Activated naive CD4-positive, alpha-beta T cell treated with anti-CD3 and anti-CD28 coated beads, Interleukin-2, amount 50 U/mL, for 16 hours (primary cell): Measurements from ENCODE around the gene LHX6.
A peak's percentile ranks its signal among the peaks of the same experiment; 100 is the strongest.

Experiments used
- DNase-seq: peaks from one replicate; pipeline ENCODE4 v3.0.0-alpha.2; 2020

Gene LHX6

GRCh38 chr9:122186777-122187470 is 41.8 kb downstream of the LHX6 start:
- no peak for DNase-seq

GRCh38 chr9:122186301-122186700 is 42.5 kb downstream of the LHX6 start:
- DNase-seq, result no peak

- DNase-seq, result no peak
Measured at GRCh38 chr9:122184551-122184950, 44.2 kb downstream of the LHX6 start.

GRCh38 chr9:122183501-122183900 is 45.3 kb downstream of the LHX6 start:
- no peak for DNase-seq

GRCh38 chr9:122180633-122181032 is 48.1 kb downstream of the LHX6 start:
- DNase-seq, result no peak

GRCh38 chr9:122179690-122180074 is 49.1 kb downstream of the LHX6 start:
- DNase-seq, result no peak

- DNase-seq, result no peak
Measured at GRCh38 chr9:122179054-122179689, 49.6 kb downstream of the LHX6 start.

- no peak for DNase-seq
Measured at GRCh38 chr9:122176916-122177315, 51.8 kb downstream of the LHX6 start.

GRCh38 chr9:122173670-122174069 is 55.1 kb downstream of the LHX6 start:
- DNase-seq, result no peak

- no peak for DNase-seq
Measured at GRCh38 chr9:122172131-122172530, 56.6 kb downstream of the LHX6 start.

GRCh38 chr9:122168356-122168755 is 60.4 kb downstream of the LHX6 start:
- DNase-seq, result no peak

GRCh38 chr9:122164286-122164685 is 64.5 kb downstream of the LHX6 start:
- no peak for DNase-seq

- no peak for DNase-seq
Measured at GRCh38 chr9:122162415-122162814, 66.3 kb downstream of the LHX6 start.

- DNase-seq, result no peak
Measured at GRCh38 chr9:122159925-122160246, 68.9 kb downstream of the LHX6 start.

- DNase-seq, result peak; percentile 96
Measured at GRCh38 chr9:122159026-122159924, 69.5 kb downstream of the LHX6 start, which contains the start of the genes MORN5 and NDUFA8. MORN5 (plus strand) TSS chr9:122159908; CDS start chr9:122159973, 65 bp downstream. NDUFA8 (minus strand) TSS chr9:122159779; CDS start chr9:122159677, 102 bp downstream.

GRCh38 chr9:122158202-122158601 is 70.6 kb downstream of the LHX6 start:
- DNase-seq, result peak; percentile 36

GRCh38 chr9:122155796-122156195 is 73.0 kb downstream of the LHX6 start:
- DNase-seq, result no peak
